NCI-H1105 (cell line): Measurements from ENCODE around the gene NT5C.

Experiments
- DNase-seq: peaks from one replicate; lab custom pipeline; 2025; lab: John Stamatoyannopoulos, UW

The NT5C gene

GRCh38 chr17:75116737-75117136, 14.8 kb downstream of the NT5C start:
- no peak for DNase-seq

- no peak for DNase-seq
Measured at GRCh38 chr17:75115555-75115954, 16.0 kb downstream of the NT5C start.

GRCh38 chr17:75114552-75115314, 16.8 kb downstream of the NT5C start:
- DNase-seq, result no peak

GRCh38 chr17:75113798-75114551, 17.6 kb downstream of the NT5C start:
- DNase-seq, result peak; percentile 59

GRCh38 chr17:75111777-75112335, 19.7 kb downstream of the NT5C start:
- DNase-seq, result no peak

- DNase-seq, result no peak
Measured at GRCh38 chr17:75110234-75110937, 21.2 kb downstream of the NT5C start.

- DNase-seq, result peak; percentile 68
Measured at GRCh38 chr17:75109407-75110233, 21.9 kb downstream of the NT5C start, which contains the start of gene ARMC7. Gene ARMC7, plus strand, starts transcription at chr17:75109969. Its CDS starts 320 bp downstream, at chr17:75110289.

- no peak for DNase-seq
Measured at GRCh38 chr17:75109046-75109406, 22.5 kb downstream of the NT5C start.

GRCh38 chr17:75108193-75108592, 23.3 kb downstream of the NT5C start:
- no peak for DNase-seq

- peak; percentile 35 for DNase-seq
Measured at GRCh38 chr17:75105126-75106080, 26.1 kb downstream of the NT5C start.

- DNase-seq, result no peak
Measured at GRCh38 chr17:75103601-75104554, 27.7 kb downstream of the NT5C start.

GRCh38 chr17:75102385-75102821, 29.1 kb downstream of the NT5C start:
- DNase-seq, result no peak

GRCh38 chr17:75099881-75100595, 31.5 kb downstream of the NT5C start:
- DNase-seq, result no peak

- no peak for DNase-seq
Measured at GRCh38 chr17:75098861-75099260, 32.7 kb downstream of the NT5C start.

GRCh38 chr17:75097865-75098264, 33.7 kb downstream of the NT5C start:
- no peak for DNase-seq

- DNase-seq, result no peak
Measured at GRCh38 chr17:75096082-75096625, 35.4 kb downstream of the NT5C start.

GRCh38 chr17:75094871-75095399, 36.6 kb downstream of the NT5C start:
- no peak for DNase-seq
